ENCODE results near the gene PRRX1.

Gene PRRX1

DNA sequence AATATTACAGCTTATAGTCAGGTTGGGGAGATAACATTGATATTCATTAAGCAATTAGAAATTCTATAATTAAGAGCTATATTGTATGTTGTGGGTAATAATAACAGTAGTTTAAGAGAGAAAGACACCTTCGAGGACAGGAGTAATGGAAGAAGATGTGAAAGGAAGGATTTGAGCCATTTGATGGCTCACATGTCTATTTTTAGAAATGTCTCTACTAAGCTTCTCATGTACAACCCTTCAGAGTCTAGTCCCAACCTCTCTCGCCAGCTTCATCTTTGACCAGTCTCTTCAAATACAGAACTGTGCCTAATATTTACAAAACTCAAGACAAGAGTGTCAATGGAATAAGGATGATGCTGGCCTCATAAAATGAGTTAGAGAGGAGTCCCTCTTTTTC, 95.1 kb downstream of the PRRX1 start:
- H3K4me3 Mint-ChIP-seq: no peak overlapping the region
- no peaks in the 10 kb centered on the region for H3K36me3 Mint-ChIP-seq (ENCODE audit: low read depth)
- H3K27ac Mint-ChIP-seq: no peak overlapping the region
- peaks cover 8% of the 10 kb centered on the region for H3K9me3 Mint-ChIP-seq
- TF ChIP-seq, protein P1, sequence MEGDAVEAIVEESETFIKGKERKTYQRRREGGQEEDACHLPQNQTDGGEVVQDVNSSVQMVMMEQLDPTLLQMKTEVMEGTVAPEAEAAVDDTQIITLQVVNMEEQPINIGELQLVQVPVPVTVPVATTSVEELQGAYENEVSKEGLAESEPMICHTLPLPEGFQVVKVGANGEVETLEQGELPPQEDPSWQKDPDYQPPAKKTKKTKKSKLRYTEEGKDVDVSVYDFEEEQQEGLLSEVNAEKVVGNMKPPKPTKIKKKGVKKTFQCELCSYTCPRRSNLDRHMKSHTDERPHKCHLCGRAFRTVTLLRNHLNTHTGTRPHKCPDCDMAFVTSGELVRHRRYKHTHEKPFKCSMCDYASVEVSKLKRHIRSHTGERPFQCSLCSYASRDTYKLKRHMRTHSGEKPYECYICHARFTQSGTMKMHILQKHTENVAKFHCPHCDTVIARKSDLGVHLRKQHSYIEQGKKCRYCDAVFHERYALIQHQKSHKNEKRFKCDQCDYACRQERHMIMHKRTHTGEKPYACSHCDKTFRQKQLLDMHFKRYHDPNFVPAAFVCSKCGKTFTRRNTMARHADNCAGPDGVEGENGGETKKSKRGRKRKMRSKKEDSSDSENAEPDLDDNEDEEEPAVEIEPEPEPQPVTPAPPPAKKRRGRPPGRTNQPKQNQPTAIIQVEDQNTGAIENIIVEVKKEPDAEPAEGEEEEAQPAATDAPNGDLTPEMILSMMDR (IDR thresholded peaks at IDR 0.05; ENCODE audit: unreplicated experiment in 3 of 3): no peak
- no peaks in the 10 kb centered on the region for H3K4me1 Mint-ChIP-seq
- H3K27me3 Mint-ChIP-seq (ENCODE audit: low read depth): no peaks in the 10 kb centered on the region

GRCh38 chr1:170765279-170765678, 101.3 kb downstream of the PRRX1 start:
- Mint-ChIP-seq H3K36me3 (ENCODE audit: low read depth) (no peaks in the 10 kb centered on the region), H3K27ac (peak overlapping the region in 2 of 3 experiments; percentile 48 to 69), H3K4me1 (no peaks in the 10 kb centered on the region), H3K9me3 (peaks cover 8% of the 10 kb centered on the region), H3K27me3 (ENCODE audit: low read depth) (no peaks in the 10 kb centered on the region), H3K4me3 (no peak overlapping the region)
- TF ChIP-seq, protein P1 (IDR thresholded peaks at IDR 0.05; ENCODE audit: unreplicated experiment in 3 of 3): no peak

DNA sequence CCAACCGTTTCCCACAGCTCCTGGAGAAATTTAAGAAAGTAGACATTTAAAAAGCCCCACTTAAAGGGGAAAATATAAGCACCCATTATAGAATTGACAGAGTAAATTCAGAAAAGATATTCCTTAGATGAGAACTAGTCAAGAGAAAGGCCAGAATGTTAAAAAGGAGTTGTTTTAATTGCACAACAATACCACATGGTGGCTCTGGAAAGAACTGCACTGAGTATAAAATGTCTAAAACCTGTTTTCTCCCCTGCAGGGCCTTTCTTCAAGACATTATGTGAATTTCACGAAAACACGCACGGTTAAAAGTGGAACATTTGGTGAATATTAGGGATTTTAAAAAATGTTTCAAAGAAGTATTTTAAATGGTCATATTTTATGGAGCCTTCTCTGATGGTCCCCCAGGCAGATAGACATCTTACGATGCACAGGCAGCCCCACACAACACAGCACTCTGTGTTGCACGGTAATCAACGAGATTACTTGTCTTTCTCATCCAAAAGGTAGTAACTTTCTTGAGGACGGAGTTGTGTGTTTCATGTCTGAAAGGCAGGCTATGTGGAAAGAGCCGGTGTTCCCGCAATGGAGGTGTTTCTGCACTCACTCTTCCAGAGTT, 101.9 kb downstream of the PRRX1 start:
- peak overlapping the region in 2 of 3 experiments; percentile 48 to 69 for H3K27ac Mint-ChIP-seq
- H3K4me1 Mint-ChIP-seq: no peaks in the 10 kb centered on the region
- TF ChIP-seq, protein P1 (IDR thresholded peaks at IDR 0.05; ENCODE audit: unreplicated experiment in 3 of 3): peak; percentile 48 to 60 (median 56)
- H3K9me3 Mint-ChIP-seq: peaks cover 8% of the 10 kb centered on the region
- no peak overlapping the region for H3K4me3 Mint-ChIP-seq
- H3K36me3 Mint-ChIP-seq (ENCODE audit: low read depth): no peaks in the 10 kb centered on the region
- H3K27me3 Mint-ChIP-seq (ENCODE audit: low read depth): no peaks in the 10 kb centered on the region

GRCh38 chr1:170768929-170769328, 105.0 kb downstream of the PRRX1 start:
- no peak overlapping the region for H3K4me3 Mint-ChIP-seq
- TF ChIP-seq, protein P1 (IDR thresholded peaks at IDR 0.05; ENCODE audit: unreplicated experiment in 3 of 3): no peak
- no peaks in the 10 kb centered on the region for H3K36me3 Mint-ChIP-seq (ENCODE audit: low read depth)
- no peaks in the 10 kb centered on the region for H3K27me3 Mint-ChIP-seq (ENCODE audit: low read depth)
- no peaks in the 10 kb centered on the region for H3K9me3 Mint-ChIP-seq
- H3K4me1 Mint-ChIP-seq: no peaks in the 10 kb centered on the region
- no peak overlapping the region for H3K27ac Mint-ChIP-seq

DNA sequence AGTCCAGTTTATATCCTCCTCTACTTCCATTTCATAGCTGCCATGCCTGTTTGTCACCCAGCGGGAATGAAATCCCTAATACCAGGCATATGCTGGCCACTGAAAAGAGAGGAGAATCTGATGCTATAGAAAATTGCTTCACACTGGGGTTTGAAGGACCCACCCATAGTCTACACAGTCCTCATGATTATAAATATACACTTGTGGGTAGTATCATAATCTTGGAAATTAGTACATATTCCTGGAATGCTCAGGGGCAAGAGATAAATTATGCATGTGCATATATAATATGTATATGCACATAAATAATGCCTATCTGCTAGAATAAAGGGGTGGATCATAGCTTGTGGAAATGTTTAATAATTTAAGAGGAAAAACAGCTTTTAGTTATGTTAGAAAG, 105.8 kb downstream of the PRRX1 start:
- TF ChIP-seq, protein P1 (IDR thresholded peaks at IDR 0.05; ENCODE audit: unreplicated experiment in 3 of 3): no peak
- no peak overlapping the region for H3K27ac Mint-ChIP-seq
- no peaks in the 10 kb centered on the region for H3K4me1 Mint-ChIP-seq
- H3K27me3 Mint-ChIP-seq (ENCODE audit: low read depth): no peaks in the 10 kb centered on the region
- H3K9me3 Mint-ChIP-seq: no peaks in the 10 kb centered on the region
- no peaks in the 10 kb centered on the region for H3K36me3 Mint-ChIP-seq (ENCODE audit: low read depth)
- no peak overlapping the region for H3K4me3 Mint-ChIP-seq

GRCh38 chr1:170770254-170770653, 106.3 kb downstream of the PRRX1 start:
- Mint-ChIP-seq H3K27me3 (ENCODE audit: low read depth) (no peaks in the 10 kb centered on the region), H3K36me3 (ENCODE audit: low read depth) (no peaks in the 10 kb centered on the region), H3K9me3 (no peaks in the 10 kb centered on the region), H3K4me3 (no peak overlapping the region), H3K4me1 (no peaks in the 10 kb centered on the region), H3K27ac (no peak overlapping the region)
- TF ChIP-seq, protein P1 (IDR thresholded peaks at IDR 0.05; ENCODE audit: unreplicated experiment in 3 of 3): no peak
